ENCODE results near the gene RGL1. TPM values are rescaled to one million over a fixed set of nuclear protein-coding genes. Genes with fewer than 3 reads are reported as not detected.
"Not testable (repeated sequence)": the region's sequence is repeated elsewhere in the genome, so short reads cannot be mapped to it uniquely, and the experiment has no call there.

The RGL1 gene
- polyA plus RNA-seq, 3 donors: 44.1 to 49.8 (median 45.6) TPM

- no peak for DNase-seq
Observed at GRCh38 chr1:183780757-183781156, 24.2 kb upstream of the RGL1 start.

- DNase-seq: no peak
Observed at GRCh38 chr1:183783342-183783741, 21.6 kb upstream of the RGL1 start.

GRCh38 chr1:183783767-183784637, 20.9 kb upstream of the RGL1 start:
- peak; percentile 45 for DNase-seq

- not testable (repeated sequence) for DNase-seq
Observed at GRCh38 chr1:183785921-183786320, 19.0 kb upstream of the RGL1 start.

- DNase-seq: no peak
Observed at GRCh38 chr1:183787704-183788103, 17.2 kb upstream of the RGL1 start.

GRCh38 chr1:183791319-183791718, 13.6 kb upstream of the RGL1 start:
- no peak for DNase-seq

- DNase-seq: no peak
Observed at GRCh38 chr1:183792300-183792699, 12.6 kb upstream of the RGL1 start.

- DNase-seq: no peak
Observed at GRCh38 chr1:183794088-183794487, 10.8 kb upstream of the RGL1 start.

- DNase-seq: no peak
Observed at GRCh38 chr1:183800449-183800848, 4.5 kb upstream of the RGL1 start.

GRCh38 chr1:183801649-183802048, 3.3 kb upstream of the RGL1 start:
- no peak for DNase-seq

- DNase-seq: no peak
Observed at GRCh38 chr1:183804387-183804786, 533 bp upstream of the RGL1 start.

GRCh38 chr1:183806125-183806524, 1.2 kb downstream of the RGL1 start:
- DNase-seq: no peak

GRCh38 chr1:183806675-183807074, 1.8 kb downstream of the RGL1 start:
- DNase-seq: no peak

GRCh38 chr1:183807549-183808168, 2.7 kb downstream of the RGL1 start:
- no peak for DNase-seq

- DNase-seq: no peak
Observed at GRCh38 chr1:183808296-183809027, 3.5 kb downstream of the RGL1 start.

GRCh38 chr1:183810121-183810520, 5.2 kb downstream of the RGL1 start:
- DNase-seq: no peak

- no peak for DNase-seq
Observed at GRCh38 chr1:183810756-183811544, 6.0 kb downstream of the RGL1 start.

GRCh38 chr1:183812128-183812527, 7.2 kb downstream of the RGL1 start:
- DNase-seq: no peak

- DNase-seq: no peak
Observed at GRCh38 chr1:183812686-183813569, 8.0 kb downstream of the RGL1 start.

- DNase-seq: no peak
Observed at GRCh38 chr1:183814121-183814681, 9.3 kb downstream of the RGL1 start.

GRCh38 chr1:183816110-183816509, 11.2 kb downstream of the RGL1 start:
- DNase-seq: no peak
